ENCODE data around the gene EIF2S3. TPM values are rescaled to one million over a fixed set of nuclear protein-coding genes. Genes with fewer than 3 reads are reported as not detected.

The EIF2S3 gene
- total RNA-seq, 2 donors from 2014 or later, result 114 to 122 TPM

DNA sequence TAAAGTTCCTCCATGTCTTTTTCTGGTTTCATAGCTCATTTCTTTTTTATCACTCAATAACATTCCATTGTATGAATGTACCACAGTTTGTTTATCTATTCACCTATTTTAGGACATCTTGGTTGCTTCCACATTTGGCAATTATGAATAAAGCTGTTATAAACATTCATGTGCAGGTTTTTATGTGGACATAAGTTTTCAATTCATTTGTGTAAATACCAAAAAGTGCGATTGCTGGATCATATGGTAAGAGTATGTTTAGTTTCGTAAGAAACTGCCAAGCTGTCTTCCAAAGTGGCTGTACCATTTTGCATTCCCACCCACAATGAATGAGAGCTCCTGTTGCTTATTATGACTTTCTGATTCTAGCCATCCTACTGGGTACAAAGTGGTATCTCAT, 58.4 kb downstream of the EIF2S3 start:
- no peak for DNase-seq (ENCODE audit: low spot score)
- intact Hi-C loops (cut with DNase I), result no loop called here

- intact Hi-C loops (cut with DNase I), result no loop called here
- DNase-seq (ENCODE audit: low spot score), result no peak
Measured at GRCh38 chrX:24117258-24117657, 62.5 kb downstream of the EIF2S3 start.

GRCh38 chrX:24124244-24124799, 69.6 kb downstream of the EIF2S3 start:
- no peak for DNase-seq (ENCODE audit: low spot score)
- intact Hi-C loops (cut with DNase I), result no loop called here

GRCh38 chrX:24125028-24125612, 70.4 kb downstream of the EIF2S3 start:
- intact Hi-C loops (cut with DNase I), result no loop called here

More at GRCh38 chrX:24125028-24125612, 70.4 kb downstream of the EIF2S3 start:
- no peak for DNase-seq (ENCODE audit: low spot score)

Other genes with a start within 250 kb of the EIF2S3 start
- gene APOO, start 147.0 kb upstream of the EIF2S3 start, total RNA-seq, result 10 to 100 TPM; 13.7 to 13.9 TPM
- under 1 TPM in 1 of 2 donors, not detected in 1; 0.24 TPM for gene CXorf58, start 146.9 kb upstream of the EIF2S3 start, total RNA-seq
- gene KLHL15, start 27.8 kb upstream of the EIF2S3 start, total RNA-seq, result 1 to 10 TPM; 6.3 to 7.2 TPM
- gene ZFX, start 94.8 kb downstream of the EIF2S3 start, total RNA-seq, result 10 to 100 TPM; 67.6 to 69.9 TPM

All from posterior vena cava (tissue), 2 donors.